ENCODE measurements around the gene ZNF816.

DNA sequence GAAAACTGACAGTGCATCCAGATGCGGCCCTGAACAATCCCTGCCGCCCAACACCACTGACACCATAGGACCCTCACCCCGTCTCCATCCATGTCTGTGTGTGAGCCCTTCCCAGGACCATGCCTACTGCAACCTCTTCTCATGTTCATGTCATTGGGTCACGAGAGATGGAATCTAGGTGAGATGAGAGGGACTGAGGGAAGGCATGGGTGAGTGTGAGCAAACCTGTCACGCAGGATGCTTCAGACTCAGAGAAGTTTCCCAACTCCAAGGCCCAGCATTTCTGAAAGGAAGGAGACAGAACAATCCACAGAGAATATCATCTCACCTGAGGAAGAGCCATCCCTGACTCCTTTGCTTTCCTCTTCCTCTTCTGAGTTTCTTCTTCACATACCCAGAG lies 45.1 kb downstream of the ZNF816 start:
- TF ChIP-seq CTCF (IDR thresholded peaks at IDR 0.05): no peak
- TF ChIP-seq POLR2A (IDR thresholded peaks at IDR 0.05): no peak
